ENCODE measurements around the gene RAET1G. TPM values are rescaled to one million over a fixed set of nuclear protein-coding genes. Genes with fewer than 3 reads are reported as not detected.

RAET1G gene
- total RNA-seq, 4 donors from 2014 or later: 0.89 TPM; not detected in 3

DNA sequence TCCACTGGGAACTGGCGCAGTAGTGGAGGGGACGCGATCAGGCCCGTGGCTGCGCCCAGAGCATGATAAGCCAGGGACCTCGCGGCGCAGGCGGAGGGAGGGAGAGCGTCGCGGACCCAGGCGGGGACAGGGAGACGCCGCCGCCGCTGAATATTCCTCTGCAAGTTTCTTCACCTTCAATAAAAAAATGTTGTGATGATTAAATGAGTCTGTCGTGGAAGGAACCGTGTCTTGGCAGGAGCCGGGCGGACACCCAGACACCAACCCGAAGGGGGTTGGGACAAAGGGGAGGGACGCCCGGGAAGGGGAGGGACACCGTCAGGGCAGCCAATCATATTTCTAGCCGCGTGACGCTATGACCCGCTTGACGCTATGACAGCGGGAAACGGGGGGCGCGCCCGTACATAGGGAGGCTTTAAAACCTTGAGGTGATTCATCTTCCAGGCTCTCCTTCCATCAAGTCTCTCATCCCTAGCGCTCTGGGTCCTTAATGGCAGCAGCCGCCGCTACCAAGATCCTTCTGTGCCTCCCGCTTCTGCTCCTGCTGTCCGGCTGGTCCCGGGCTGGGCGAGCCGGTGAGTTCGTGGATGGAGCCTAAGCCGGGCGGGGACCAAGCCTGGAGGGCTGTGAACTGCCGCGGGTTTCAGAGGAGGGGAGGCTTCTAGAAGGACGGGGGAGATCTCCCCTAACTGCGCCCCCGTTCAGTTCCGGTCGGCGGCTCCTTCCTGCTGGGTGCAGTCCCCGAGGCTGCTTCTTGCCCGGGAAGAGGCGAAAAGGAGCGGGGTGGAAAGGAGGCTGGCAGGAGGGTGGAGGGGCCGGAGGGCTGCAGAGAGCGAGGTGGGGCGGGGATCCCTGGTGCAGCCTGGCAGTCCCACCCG is 18.9 kb upstream of the RAET1G start, which contains the start of gene ULBP2:
ULBP2 (plus strand) TSS at position 432 of the 878 bp plus-strand sequence; CDS start at position 491, 59 bp downstream.
- peak within 1 kb of the TSS; percentile 63 to 97 (median 70) for H3K4me3 ChIP-seq
- peak within 1 kb of the TSS in 2 of 4 donors; percentile 45 to 53 for H3K27ac ChIP-seq
- intact Hi-C loops (cut with DNase I; ENCODE audit: low total_unique reads): no loop called here
- peak; percentile 65 to 70 for DNase-seq
- no peaks in the 10 kb centered on the region for H3K9me3 ChIP-seq
- no peak for TF ChIP-seq CTCF (IDR thresholded peaks at IDR 0.05 in 4 of 5, conservative IDR thresholded peaks at IDR 0.05 in 1 of 5)
- TF ChIP-seq POLR2A (IDR thresholded peaks at IDR 0.05): peak; percentile 45 to 72
- no peaks in the 10 kb centered on the region for H3K36me3 ChIP-seq
- peaks cover 41 to 54% (median 42%) of the 10 kb centered on the region in 3 donors for H3K27me3 ChIP-seq
- peak; percentile 89 to 93 for ATAC-seq
- in situ Hi-C loops (cut with MboI; ENCODE audit: low sequenced_read_pairs in 4 of 4): no loop called here
- H3K4me1 ChIP-seq: peaks cover 12 to 26% of the 10 kb centered on the region in 2 donors

GRCh38 chr6:149940672-149940982 is 17.7 kb upstream of the RAET1G start:
- no peak for TF ChIP-seq CTCF (IDR thresholded peaks at IDR 0.05 in 4 of 5, conservative IDR thresholded peaks at IDR 0.05 in 1 of 5)
- TF ChIP-seq POLR2A (IDR thresholded peaks at IDR 0.05): no peak
- ATAC-seq (no peak), DNase-seq (no peak)
- H3K27me3 ChIP-seq: peaks cover 48 to 66% (median 53%) of the 10 kb centered on the region in 3 donors
- no peaks in the 10 kb centered on the region for H3K9me3 ChIP-seq
- intact Hi-C loops (cut with DNase I; ENCODE audit: low total_unique reads): no loop called here
- peaks cover 12 to 26% of the 10 kb centered on the region in 2 donors for H3K4me1 ChIP-seq
- H3K36me3 ChIP-seq: no peaks in the 10 kb centered on the region
- no peak overlapping the region for H3K27ac ChIP-seq
- in situ Hi-C loops (cut with MboI; ENCODE audit: low sequenced_read_pairs in 4 of 4): no loop called here
- H3K4me3 ChIP-seq: no peak overlapping the region

DNA sequence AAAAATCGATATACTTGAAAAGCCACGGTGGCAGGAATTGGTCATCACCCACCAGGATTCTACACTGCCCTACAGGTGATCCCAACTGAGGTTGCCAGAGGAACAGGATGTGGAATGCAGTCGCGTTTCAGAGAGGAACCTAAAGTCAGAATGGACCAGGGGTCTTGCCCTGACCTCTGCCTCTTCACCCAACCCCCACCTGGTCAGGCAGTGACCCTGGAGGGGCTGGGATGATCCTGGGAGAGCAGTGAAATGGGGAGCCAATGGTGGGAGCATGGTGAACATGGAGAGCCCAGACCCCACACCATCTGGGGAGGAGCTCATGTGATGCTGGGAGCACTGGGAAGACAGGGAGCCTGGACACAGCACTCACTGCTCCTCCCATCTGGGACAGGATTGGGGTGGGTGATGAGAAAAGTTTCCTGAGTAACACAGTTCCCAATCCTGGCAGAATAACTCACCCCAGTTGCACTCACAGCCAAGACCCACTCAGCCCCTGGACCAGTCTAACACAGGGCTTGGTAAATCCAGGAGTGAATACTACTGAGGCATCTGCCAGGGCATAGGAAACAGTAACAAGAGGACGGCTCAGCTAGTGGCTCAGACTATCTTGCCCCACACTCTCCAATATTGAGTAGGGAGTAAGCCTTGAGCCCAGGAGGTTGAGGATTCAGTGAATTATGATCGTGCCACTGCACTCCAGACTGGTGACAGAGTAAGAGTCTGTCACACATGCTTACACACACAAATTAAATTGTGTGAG is 17.2 kb upstream of the RAET1G start:
- DNase-seq (no peak), ATAC-seq (no peak)
- H3K27me3 ChIP-seq: peaks cover 48 to 72% (median 59%) of the 10 kb centered on the region in 3 donors

DNA sequence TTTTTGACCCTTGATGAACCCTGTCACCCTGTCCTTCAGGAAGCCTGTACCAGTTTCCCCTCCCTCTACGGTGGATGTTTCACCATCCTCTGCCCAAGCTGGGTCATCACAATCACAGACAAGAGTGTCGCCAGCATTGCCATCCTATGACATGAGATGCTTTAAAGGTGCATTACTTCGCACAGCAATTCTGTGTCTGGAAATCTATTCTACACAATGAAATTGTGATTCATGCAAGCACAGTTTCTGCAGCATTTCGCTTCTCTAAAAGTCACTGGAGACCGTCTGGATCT is 16.4 kb upstream of the RAET1G start:
- in situ Hi-C loops (cut with MboI; ENCODE audit: low sequenced_read_pairs in 4 of 4) (loop anchor here in 1 of 4 donors (5.0 kb wide), 1 partner anchor 78 kb away; no protein-coding TSS in a partner anchor), intact Hi-C loops (cut with DNase I; ENCODE audit: low total_unique reads) (no loop called here)
- TF ChIP-seq POLR2A (IDR thresholded peaks at IDR 0.05) (no peak), CTCF (IDR thresholded peaks at IDR 0.05 in 4 of 5, conservative IDR thresholded peaks at IDR 0.05 in 1 of 5) (no peak)
- peak overlapping the region in 1 of 4 donors; percentile 73 for H3K4me3 ChIP-seq
- H3K27ac ChIP-seq: no peak overlapping the region
- peaks cover 48 to 80% (median 66%) of the 10 kb centered on the region in 3 donors for H3K27me3 ChIP-seq
- H3K9me3 ChIP-seq: no peaks in the 10 kb centered on the region
- no peak for ATAC-seq
- DNase-seq: no peak
- H3K36me3 ChIP-seq: no peaks in the 10 kb centered on the region
- H3K4me1 ChIP-seq: peaks cover 12 to 26% of the 10 kb centered on the region in 2 donors

More for the DNA sequence above, 17.2 kb upstream of the RAET1G start:
- H3K4me3 ChIP-seq: no peak overlapping the region
- TF ChIP-seq POLR2A (IDR thresholded peaks at IDR 0.05): no peak
- no peak for TF ChIP-seq CTCF (IDR thresholded peaks at IDR 0.05 in 4 of 5, conservative IDR thresholded peaks at IDR 0.05 in 1 of 5)
- in situ Hi-C loops (cut with MboI; ENCODE audit: low sequenced_read_pairs in 4 of 4): loop anchor here in 1 of 4 donors (5.0 kb wide), 1 partner anchor 77 kb away; no protein-coding TSS in a partner anchor
- intact Hi-C loops (cut with DNase I; ENCODE audit: low total_unique reads): no loop called here
- H3K27ac ChIP-seq: no peak overlapping the region
- peaks cover 12 to 26% of the 10 kb centered on the region in 2 donors for H3K4me1 ChIP-seq
- H3K9me3 ChIP-seq: no peaks in the 10 kb centered on the region
- no peaks in the 10 kb centered on the region for H3K36me3 ChIP-seq

Data from gastrocnemius medialis (tissue), 4 donors.